Chondrocyte (in vitro differentiated cells): ENCODE results near the gene WDR20. TPM values are rescaled to one million over a fixed set of nuclear protein-coding genes. Genes with fewer than 3 reads are reported as not detected.

ENCODE experiments used
- DNase-seq: peaks from one replicate; pipeline ENCODE4 v3.0.0; 2021; ENCODE audit warnings: mixed read lengths, low spot score
- H3K27ac Mint-ChIP-seq: one replicate; pipeline ENCODE4 v1.8.0; 2021; ENCODE audit warnings: mild to moderate bottlenecking, moderate library complexity, mixed read lengths; ENCODE audit not compliant: unreplicated experiment
- H3K27me3 Mint-ChIP-seq: 2 replicates; pipeline ENCODE4 v1.8.0; 2021; ENCODE audit warnings: low read depth, mixed read lengths
- H3K36me3 Mint-ChIP-seq: 2 replicates; pipeline ENCODE4 v1.8.0; 2021; ENCODE audit warnings: low read depth, mixed read lengths
- H3K4me1 Mint-ChIP-seq: 2 replicates; pipeline ENCODE4 v1.8.0; 2021; ENCODE audit warnings: low read depth, mild to moderate bottlenecking, mixed read lengths
- H3K4me3 Mint-ChIP-seq: one replicate; pipeline ENCODE4 v1.8.0; 2021; ENCODE audit warnings: mild to moderate bottlenecking, moderate library complexity, mixed read lengths; ENCODE audit not compliant: unreplicated experiment
- H3K9me3 Mint-ChIP-seq: 2 replicates; pipeline ENCODE4 v1.8.0; 2021; ENCODE audit warnings: low read depth, mixed read lengths
- total RNA-seq: library from RNA; stranded (reverse); gene quantifications from 3 replicates; pipeline ENCODE4 v1.2.1, GENCODE V29; 2021
- TF ChIP-seq, protein P1 (sequence below): fragments of 200-600 bp; sonication (generic); IDR thresholded peaks from 2 replicates; pipeline ENCODE4 v1.5.0; 2021; ENCODE audit warnings: antibody characterized with exemption, mild to moderate bottlenecking, moderate library complexity

WDR20 gene
- total RNA-seq, 1 donor from 2014 or later, result 23.0 TPM

DNA sequence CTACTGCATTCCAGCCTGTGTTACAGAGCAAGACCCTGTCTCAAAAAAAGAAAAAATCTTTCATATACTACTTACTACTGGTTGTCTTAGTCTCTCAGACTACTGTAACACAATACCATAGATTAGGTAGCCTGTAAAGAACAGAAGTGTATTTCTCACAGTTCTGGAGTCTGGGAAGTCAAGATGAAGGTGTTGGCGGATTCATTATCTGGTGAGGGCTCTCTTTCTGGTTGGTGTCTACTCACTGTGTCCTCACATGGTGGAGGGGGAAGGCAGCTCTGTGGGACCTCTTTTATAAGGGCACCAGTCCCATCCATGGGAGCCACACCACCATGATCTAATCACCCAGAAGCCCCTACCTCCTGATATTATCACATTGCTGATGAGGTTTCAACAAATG lies 14.4 kb downstream of the WDR20 start:
- TF ChIP-seq, protein P1, sequence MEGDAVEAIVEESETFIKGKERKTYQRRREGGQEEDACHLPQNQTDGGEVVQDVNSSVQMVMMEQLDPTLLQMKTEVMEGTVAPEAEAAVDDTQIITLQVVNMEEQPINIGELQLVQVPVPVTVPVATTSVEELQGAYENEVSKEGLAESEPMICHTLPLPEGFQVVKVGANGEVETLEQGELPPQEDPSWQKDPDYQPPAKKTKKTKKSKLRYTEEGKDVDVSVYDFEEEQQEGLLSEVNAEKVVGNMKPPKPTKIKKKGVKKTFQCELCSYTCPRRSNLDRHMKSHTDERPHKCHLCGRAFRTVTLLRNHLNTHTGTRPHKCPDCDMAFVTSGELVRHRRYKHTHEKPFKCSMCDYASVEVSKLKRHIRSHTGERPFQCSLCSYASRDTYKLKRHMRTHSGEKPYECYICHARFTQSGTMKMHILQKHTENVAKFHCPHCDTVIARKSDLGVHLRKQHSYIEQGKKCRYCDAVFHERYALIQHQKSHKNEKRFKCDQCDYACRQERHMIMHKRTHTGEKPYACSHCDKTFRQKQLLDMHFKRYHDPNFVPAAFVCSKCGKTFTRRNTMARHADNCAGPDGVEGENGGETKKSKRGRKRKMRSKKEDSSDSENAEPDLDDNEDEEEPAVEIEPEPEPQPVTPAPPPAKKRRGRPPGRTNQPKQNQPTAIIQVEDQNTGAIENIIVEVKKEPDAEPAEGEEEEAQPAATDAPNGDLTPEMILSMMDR, result no peak
- Mint-ChIP-seq H3K9me3 (no peaks in the 10 kb centered on the region), H3K27me3 (no peaks in the 10 kb centered on the region), H3K4me1 (peaks cover 22% of the 10 kb centered on the region), H3K4me3 (no peak overlapping the region), H3K36me3 (peaks cover 4% of the 10 kb centered on the region), H3K27ac (no peak overlapping the region)
- no peak for DNase-seq

DNA sequence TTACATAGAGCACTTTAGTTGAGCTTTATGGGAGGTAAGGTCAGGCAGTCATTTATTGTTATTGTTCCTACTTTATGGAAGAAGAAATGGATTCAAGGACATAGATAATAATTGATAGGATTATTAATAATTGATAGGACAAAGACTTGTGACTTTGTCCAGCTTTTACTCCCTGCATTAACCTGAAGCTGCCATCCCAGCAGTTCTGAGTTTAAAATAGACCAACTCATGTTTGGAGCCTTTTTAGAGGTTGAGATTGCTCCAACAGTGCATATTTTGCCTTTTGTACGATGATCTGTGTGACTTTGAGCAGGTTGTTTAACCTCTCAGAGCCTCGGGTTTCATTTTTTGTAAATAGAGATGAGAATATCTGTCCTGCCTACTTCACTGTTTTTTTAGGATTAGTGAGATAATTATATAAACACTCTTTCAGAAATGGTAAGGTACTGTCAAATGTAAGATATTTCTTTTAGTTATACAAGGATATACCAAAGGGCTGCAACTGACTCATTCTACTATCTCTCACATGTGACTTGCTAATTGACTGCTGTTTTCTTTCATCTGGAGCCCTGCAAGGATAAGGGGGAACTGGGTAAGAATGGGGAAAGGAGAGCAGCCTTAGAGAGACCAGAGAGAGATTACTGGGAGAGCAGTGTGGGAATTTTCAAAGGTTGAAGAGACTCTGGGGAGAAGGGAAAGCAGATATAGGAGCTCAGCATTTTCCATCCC lies 15.3 kb downstream of the WDR20 start:
- Mint-ChIP-seq H3K4me3 (no peak overlapping the region), H3K27me3 (no peaks in the 10 kb centered on the region), H3K36me3 (peaks cover 4% of the 10 kb centered on the region), H3K27ac (peak overlapping the region; percentile 82), H3K4me1 (peaks cover 22% of the 10 kb centered on the region), H3K9me3 (no peaks in the 10 kb centered on the region)
- TF ChIP-seq, protein P1, result no peak
- no peak for DNase-seq

DNA sequence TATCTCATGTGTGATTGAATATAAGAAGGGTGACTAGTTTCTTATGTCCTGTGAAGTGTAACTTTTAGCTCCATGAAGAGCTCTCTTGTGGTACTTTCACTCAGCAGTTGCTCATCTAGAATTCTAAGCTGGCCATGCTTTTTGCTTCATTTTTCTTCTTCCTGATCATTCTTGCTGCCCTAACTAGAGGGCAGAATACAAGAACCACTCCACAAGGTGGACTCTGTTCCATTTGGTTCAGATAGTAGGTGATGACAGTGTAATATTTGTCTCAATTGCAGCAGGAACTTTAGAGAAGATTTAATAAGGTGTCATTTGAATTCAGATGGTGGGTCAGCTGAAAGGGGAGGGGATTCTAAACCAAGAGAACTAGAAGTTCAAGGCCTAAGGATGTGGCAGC lies 17.6 kb downstream of the WDR20 start:
- TF ChIP-seq, protein P1, result no peak
- Mint-ChIP-seq H3K9me3 (no peaks in the 10 kb centered on the region), H3K4me1 (peaks cover 22% of the 10 kb centered on the region), H3K36me3 (peaks cover 3% of the 10 kb centered on the region), H3K27me3 (no peaks in the 10 kb centered on the region), H3K4me3 (no peak overlapping the region), H3K27ac (no peak overlapping the region)
- no peak for DNase-seq

DNA sequence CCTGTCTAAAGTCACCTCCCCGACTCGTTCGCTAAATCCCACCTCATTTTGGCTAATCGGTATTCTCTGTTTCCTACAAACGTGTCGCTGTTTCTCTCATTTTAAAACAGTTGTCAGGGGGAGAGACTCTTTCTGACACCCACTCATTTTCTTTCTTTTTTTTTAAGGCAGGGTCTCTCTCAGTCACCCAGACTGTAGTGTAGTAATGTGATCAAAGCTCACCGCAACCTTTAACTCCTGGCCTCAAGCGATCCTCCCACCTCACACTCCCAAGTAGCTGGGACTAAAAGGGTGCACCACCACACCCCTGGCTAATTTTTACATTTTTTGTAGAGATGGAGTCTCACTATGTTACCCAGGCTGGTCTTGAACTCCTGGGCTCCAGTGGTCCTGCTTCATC lies 19.1 kb downstream of the WDR20 start:
- TF ChIP-seq, protein P1, result no peak
- peaks cover 24% of the 10 kb centered on the region for H3K4me1 Mint-ChIP-seq
- no peaks in the 10 kb centered on the region for H3K9me3 Mint-ChIP-seq
- no peak overlapping the region for H3K27ac Mint-ChIP-seq
- no peak for DNase-seq
- H3K27me3 Mint-ChIP-seq, result no peaks in the 10 kb centered on the region
- no peaks in the 10 kb centered on the region for H3K36me3 Mint-ChIP-seq
- no peak overlapping the region for H3K4me3 Mint-ChIP-seq

DNA sequence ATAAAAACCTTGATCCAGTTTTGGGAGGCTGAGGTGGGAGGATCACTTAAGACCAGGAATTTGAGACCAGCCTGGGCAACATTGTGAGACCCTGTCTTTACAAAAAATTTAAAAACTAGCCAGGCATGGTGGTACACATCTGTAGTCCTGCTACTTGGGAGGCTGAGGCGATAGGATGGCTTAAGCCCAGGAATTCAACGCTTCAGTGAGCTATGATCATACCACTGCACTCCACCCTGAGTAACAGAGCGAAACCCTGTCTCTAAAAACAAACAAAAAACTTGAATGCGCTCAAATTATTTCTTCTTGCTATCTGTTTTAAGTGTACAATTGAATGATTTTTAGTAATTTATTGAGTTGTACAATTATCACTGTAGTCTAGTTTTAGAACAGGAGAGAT lies 20.1 kb downstream of the WDR20 start:
- Mint-ChIP-seq H3K27ac (no peak overlapping the region), H3K4me1 (peaks cover 28% of the 10 kb centered on the region), H3K36me3 (no peaks in the 10 kb centered on the region), H3K4me3 (no peak overlapping the region), H3K27me3 (no peaks in the 10 kb centered on the region), H3K9me3 (no peaks in the 10 kb centered on the region)
- TF ChIP-seq, protein P1, result no peak
- DNase-seq, result no peak
